Measurements from ENCODE around the gene EXO1. TPM values are rescaled to one million over a fixed set of nuclear protein-coding genes. Genes with fewer than 3 reads are reported as not detected.

Gene EXO1
- total RNA-seq, 1 experiment from 2014 or later, result 32.9 TPM

DNA sequence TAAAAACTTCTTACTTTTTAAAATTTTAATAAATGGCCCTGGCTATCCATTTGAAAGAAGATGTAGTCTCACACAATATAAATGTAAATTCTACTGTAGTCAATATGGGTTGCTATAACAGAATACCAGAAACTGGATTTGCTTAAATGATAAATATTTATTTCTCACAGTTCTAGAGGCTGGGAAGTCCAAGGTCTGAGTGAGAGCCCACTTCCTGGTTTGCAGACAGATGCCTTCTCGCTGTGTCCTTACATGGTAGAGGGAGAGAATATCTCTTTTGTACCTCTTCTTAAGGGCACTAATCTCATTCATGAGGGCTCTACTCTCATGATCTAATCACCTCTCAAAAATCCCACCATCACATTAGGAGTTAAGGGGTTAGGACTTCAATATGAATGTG, 35.2 kb downstream of the EXO1 start:
- Histone ChIP-seq H3K9ac (ENCODE audit: low read length) (no peak overlapping the region), H3K4me2 (ENCODE audit: low read length) (no peak overlapping the region), H3K36me3 (ENCODE audit: control insufficient read depth in 1 of 2, insufficient read depth in 2 of 2, low read length in 2 of 2) (peaks cover 4 to 12% of the 10 kb centered on the region in 2 experiments; a peak in 2 of 4 replicates), H3K9me3 (ENCODE audit: control insufficient read depth in 1 of 2, insufficient read depth in 1 of 2, low read depth in 1 of 2, low read length in 2 of 2) (no peaks in the 10 kb centered on the region), H3K27ac (ENCODE audit: low read depth, low read length) (no peak overlapping the region), H3K79me2 (ENCODE audit: insufficient read depth, low read length) (peaks cover 3% of the 10 kb centered on the region; the same call in 1 of the 2 replicates), H3K4me3 (replicated peaks in 1 of 2; ENCODE audit: low read depth in 1 of 2, low read length in 2 of 2) (no peak overlapping the region), H3K4me1 (ENCODE audit: control insufficient read depth in 1 of 2, insufficient read depth in 2 of 2, low read length in 2 of 2) (no peaks in the 10 kb centered on the region), H4K20me1 (ENCODE audit: insufficient read depth) (no peaks in the 10 kb centered on the region), H3K9me2 (ENCODE audit: insufficient read depth) (no peaks in the 10 kb centered on the region), H2AFZ (ENCODE audit: low read depth, low read length, poor library complexity, severe bottlenecking) (no peak overlapping the region), H3K27me3 (ENCODE audit: insufficient read depth, low read length) (no peaks in the 10 kb centered on the region)
- 0 out of 2 replicates have a peak, but pooled peaks have one; percentile 15 for TF ChIP-seq ELF1 (IDR thresholded peaks at IDR 0.05; ENCODE audit: borderline replicate concordance, low read depth)
- TF ChIP-seq ZFX (IDR thresholded peaks at IDR 0.05), result no peak
- RAD21 ChIA-PET (ENCODE audit: low non-redundant PET in 1 of 2, low total read pairs in 2 of 2, uncharacterized antibody in 2 of 2, unreplicated experiment in 2 of 2), result no interaction called here
- POLR2A ChIA-PET, result no interaction called here
- intact Hi-C loops (cut with micrococcal nuclease), result no loop called here
- ATAC-seq (no peak), DNase-seq (ENCODE audit: low read depth, low spot score) (no peak)
- no TSS peak for BruUV-seq (replicated peaks)
- CTCF ChIA-PET, result no interaction called here

DNA sequence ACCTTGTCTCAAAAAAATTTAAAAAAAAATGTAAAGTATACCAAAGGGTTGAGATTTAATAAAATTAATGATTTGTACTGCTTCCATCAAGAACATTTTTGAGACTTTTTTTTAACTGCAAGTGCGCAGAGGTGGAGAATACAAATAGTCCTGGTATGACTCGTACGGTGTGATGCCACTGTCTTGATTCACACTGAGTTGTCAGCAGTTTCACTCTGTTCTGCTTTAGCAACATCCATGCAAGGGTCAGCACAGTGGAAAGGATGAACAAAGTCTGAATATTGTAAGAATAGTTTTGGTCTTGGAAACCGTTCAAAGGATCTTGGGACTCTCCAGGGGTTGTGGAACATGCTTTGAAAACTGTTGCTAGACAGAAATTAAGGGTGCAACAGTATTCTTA, 40.2 kb downstream of the EXO1 start:
- Histone ChIP-seq H3K4me2 (ENCODE audit: low read length) (no peak overlapping the region), H3K27ac (ENCODE audit: low read depth, low read length) (no peak overlapping the region), H4K20me1 (ENCODE audit: insufficient read depth) (no peaks in the 10 kb centered on the region), H3K9ac (ENCODE audit: low read length) (no peak overlapping the region), H3K9me3 (ENCODE audit: control insufficient read depth in 1 of 2, insufficient read depth in 1 of 2, low read depth in 1 of 2, low read length in 2 of 2) (no peaks in the 10 kb centered on the region), H3K27me3 (ENCODE audit: insufficient read depth, low read length) (no peaks in the 10 kb centered on the region), H2AFZ (ENCODE audit: low read depth, low read length, poor library complexity, severe bottlenecking) (no peak overlapping the region), H3K79me2 (ENCODE audit: insufficient read depth, low read length) (no peaks in the 10 kb centered on the region), H3K36me3 (ENCODE audit: control insufficient read depth in 1 of 2, insufficient read depth in 2 of 2, low read length in 2 of 2) (peaks cover 8 to 14% of the 10 kb centered on the region in 2 experiments; a peak in 3 of 4 replicates), H3K9me2 (ENCODE audit: insufficient read depth) (no peaks in the 10 kb centered on the region), H3K4me3 (replicated peaks in 1 of 2; ENCODE audit: low read depth in 1 of 2, low read length in 2 of 2) (no peak overlapping the region), H3K4me1 (ENCODE audit: control insufficient read depth in 1 of 2, insufficient read depth in 2 of 2, low read length in 2 of 2) (no peaks in the 10 kb centered on the region)
- TF ChIP-seq SRF (IDR thresholded peaks at IDR 0.05; ENCODE audit: low read depth) (no peak), CEBPB (IDR thresholded peaks at IDR 0.05; ENCODE audit: low read depth) (no peak), YY1 (IDR thresholded peaks at IDR 0.05; ENCODE audit: extremely low read depth, insufficient replicate concordance, low read depth, low read length) (no peak), FOSL1 (IDR thresholded peaks at IDR 0.05; ENCODE audit: low read depth) (no peak), POLR2AphosphoS5 (IDR thresholded peaks at IDR 0.05; ENCODE audit: low read depth, low read length) (no peak), TCF7L2 (IDR thresholded peaks at IDR 0.05; ENCODE audit: borderline replicate concordance, extremely low read depth, insufficient read depth, insufficient read length) (no peak), RAD21 (IDR thresholded peaks at IDR 0.05; ENCODE audit: low read depth) (no peak), POLR2A (IDR thresholded peaks at IDR 0.05; ENCODE audit: borderline replicate concordance, extremely low read depth, insufficient read depth, insufficient read length) (no peak), SIN3A (IDR thresholded peaks at IDR 0.05; ENCODE audit: low read depth) (no peak), JUND (IDR thresholded peaks at IDR 0.05) (no peak)
- TF ChIP-seq, protein P1, sequence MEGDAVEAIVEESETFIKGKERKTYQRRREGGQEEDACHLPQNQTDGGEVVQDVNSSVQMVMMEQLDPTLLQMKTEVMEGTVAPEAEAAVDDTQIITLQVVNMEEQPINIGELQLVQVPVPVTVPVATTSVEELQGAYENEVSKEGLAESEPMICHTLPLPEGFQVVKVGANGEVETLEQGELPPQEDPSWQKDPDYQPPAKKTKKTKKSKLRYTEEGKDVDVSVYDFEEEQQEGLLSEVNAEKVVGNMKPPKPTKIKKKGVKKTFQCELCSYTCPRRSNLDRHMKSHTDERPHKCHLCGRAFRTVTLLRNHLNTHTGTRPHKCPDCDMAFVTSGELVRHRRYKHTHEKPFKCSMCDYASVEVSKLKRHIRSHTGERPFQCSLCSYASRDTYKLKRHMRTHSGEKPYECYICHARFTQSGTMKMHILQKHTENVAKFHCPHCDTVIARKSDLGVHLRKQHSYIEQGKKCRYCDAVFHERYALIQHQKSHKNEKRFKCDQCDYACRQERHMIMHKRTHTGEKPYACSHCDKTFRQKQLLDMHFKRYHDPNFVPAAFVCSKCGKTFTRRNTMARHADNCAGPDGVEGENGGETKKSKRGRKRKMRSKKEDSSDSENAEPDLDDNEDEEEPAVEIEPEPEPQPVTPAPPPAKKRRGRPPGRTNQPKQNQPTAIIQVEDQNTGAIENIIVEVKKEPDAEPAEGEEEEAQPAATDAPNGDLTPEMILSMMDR (IDR thresholded peaks at IDR 0.05 in 2 of 3, conservative IDR thresholded peaks at IDR 0.05 in 1 of 3; ENCODE audit: borderline replicate concordance in 1 of 3, insufficient read depth in 1 of 3, low read depth in 2 of 3, low read length in 2 of 3), result no peak
- TF ChIP-seq, protein P2, sequence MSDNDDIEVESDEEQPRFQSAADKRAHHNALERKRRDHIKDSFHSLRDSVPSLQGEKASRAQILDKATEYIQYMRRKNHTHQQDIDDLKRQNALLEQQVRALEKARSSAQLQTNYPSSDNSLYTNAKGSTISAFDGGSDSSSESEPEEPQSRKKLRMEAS (IDR thresholded peaks at IDR 0.05), result no peak
- TF ChIP-seq, protein P3, sequence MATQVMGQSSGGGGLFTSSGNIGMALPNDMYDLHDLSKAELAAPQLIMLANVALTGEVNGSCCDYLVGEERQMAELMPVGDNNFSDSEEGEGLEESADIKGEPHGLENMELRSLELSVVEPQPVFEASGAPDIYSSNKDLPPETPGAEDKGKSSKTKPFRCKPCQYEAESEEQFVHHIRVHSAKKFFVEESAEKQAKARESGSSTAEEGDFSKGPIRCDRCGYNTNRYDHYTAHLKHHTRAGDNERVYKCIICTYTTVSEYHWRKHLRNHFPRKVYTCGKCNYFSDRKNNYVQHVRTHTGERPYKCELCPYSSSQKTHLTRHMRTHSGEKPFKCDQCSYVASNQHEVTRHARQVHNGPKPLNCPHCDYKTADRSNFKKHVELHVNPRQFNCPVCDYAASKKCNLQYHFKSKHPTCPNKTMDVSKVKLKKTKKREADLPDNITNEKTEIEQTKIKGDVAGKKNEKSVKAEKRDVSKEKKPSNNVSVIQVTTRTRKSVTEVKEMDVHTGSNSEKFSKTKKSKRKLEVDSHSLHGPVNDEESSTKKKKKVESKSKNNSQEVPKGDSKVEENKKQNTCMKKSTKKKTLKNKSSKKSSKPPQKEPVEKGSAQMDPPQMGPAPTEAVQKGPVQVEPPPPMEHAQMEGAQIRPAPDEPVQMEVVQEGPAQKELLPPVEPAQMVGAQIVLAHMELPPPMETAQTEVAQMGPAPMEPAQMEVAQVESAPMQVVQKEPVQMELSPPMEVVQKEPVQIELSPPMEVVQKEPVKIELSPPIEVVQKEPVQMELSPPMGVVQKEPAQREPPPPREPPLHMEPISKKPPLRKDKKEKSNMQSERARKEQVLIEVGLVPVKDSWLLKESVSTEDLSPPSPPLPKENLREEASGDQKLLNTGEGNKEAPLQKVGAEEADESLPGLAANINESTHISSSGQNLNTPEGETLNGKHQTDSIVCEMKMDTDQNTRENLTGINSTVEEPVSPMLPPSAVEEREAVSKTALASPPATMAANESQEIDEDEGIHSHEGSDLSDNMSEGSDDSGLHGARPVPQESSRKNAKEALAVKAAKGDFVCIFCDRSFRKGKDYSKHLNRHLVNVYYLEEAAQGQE (IDR thresholded peaks at IDR 0.05; ENCODE audit: low read depth), result no peak
- TF ChIP-seq, protein P4, sequence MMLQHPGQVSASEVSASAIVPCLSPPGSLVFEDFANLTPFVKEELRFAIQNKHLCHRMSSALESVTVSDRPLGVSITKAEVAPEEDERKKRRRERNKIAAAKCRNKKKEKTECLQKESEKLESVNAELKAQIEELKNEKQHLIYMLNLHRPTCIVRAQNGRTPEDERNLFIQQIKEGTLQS (IDR thresholded peaks at IDR 0.05), result no peak
- ChIA-PET RAD21 (ENCODE audit: low non-redundant PET in 1 of 2, low total read pairs in 2 of 2, uncharacterized antibody in 2 of 2, unreplicated experiment in 2 of 2) (no interaction called here), POLR2A (no interaction called here), CTCF (no interaction called here)
- DNase-seq (ENCODE audit: low read depth, low spot score) (no peak), ATAC-seq (no peak)
- intact Hi-C loops (cut with micrococcal nuclease), result no loop called here
- no TSS peak for BruUV-seq (replicated peaks)

Measured in HCT116 (cell line).